Right ventricle myocardium superior (tissue), 1 donor: Measurements from ENCODE around the gene ATP2B1. TPM values are rescaled to one million over a fixed set of nuclear protein-coding genes. Genes with fewer than 3 reads are reported as not detected.

Source experiments
- ATAC-seq: fragments of 200-7000 bp; cut with Tn5 transposase; one replicate; pipeline ENCODE4 v1.9.1; 2020; ENCODE audit warnings: mild to moderate bottlenecking; ENCODE audit not compliant: poor library complexity
- DNase-seq: peaks from one replicate; pipeline ENCODE4 v3.0.0-alpha.2; 2020
- intact Hi-C: fragments of 100-400 bp; cut with DNase I; formaldehyde crosslinking; loops from one replicate; pipeline ENCODE4 v1.11.2; 2022
- total RNA-seq: library from RNA; stranded (reverse); fragmentation: NEBNext Ultra II Directional; extraction: Animal tissue kit (Norgen Biotek cat#: 25700); gene quantifications from one replicate; pipeline ENCODE4 v1.2.1, GENCODE V29; 2021
- donor health status: DM: no; HTN: yes; CAD: no; lungs with severe emphysema.

The ATP2B1 gene
- total RNA-seq, 1 donor from 2014 or later, result 9.8 TPM

GRCh38 chr12:89634508-89634907 is 74.1 kb downstream of the ATP2B1 start:
- DNase-seq (no peak), ATAC-seq (no peak)
- intact Hi-C loops, result no loop called here

GRCh38 chr12:89632778-89633177 is 75.9 kb downstream of the ATP2B1 start:
- DNase-seq (no peak), ATAC-seq (no peak)
- intact Hi-C loops, result no loop called here

GRCh38 chr12:89622115-89622514 is 86.5 kb downstream of the ATP2B1 start:
- ATAC-seq, result no peak
- DNase-seq, result no peak
- intact Hi-C loops, result no loop called here

- ATAC-seq, result no peak
- intact Hi-C loops, result no loop called here
- no peak for DNase-seq
Measured at GRCh38 chr12:89621521-89621920, 87.1 kb downstream of the ATP2B1 start.

- ATAC-seq (no peak), DNase-seq (no peak)
- intact Hi-C loops, result no loop called here
Measured at GRCh38 chr12:89619764-89620163, 88.9 kb downstream of the ATP2B1 start.

GRCh38 chr12:89618113-89618862 is 90.3 kb downstream of the ATP2B1 start:
- no peak for DNase-seq
- ATAC-seq, result no peak
- intact Hi-C loops, result no loop called here

- intact Hi-C loops, result no loop called here
- ATAC-seq (no peak), DNase-seq (no peak)
Measured at GRCh38 chr12:89610366-89610765, 98.3 kb downstream of the ATP2B1 start.

- no peak for ATAC-seq
- intact Hi-C loops, result no loop called here
- DNase-seq, result no peak
Measured at GRCh38 chr12:89603678-89604077, 105.0 kb downstream of the ATP2B1 start.

GRCh38 chr12:89597770-89598169 is 110.9 kb downstream of the ATP2B1 start:
- DNase-seq (no peak), ATAC-seq (no peak)
- intact Hi-C loops, result no loop called here

- ATAC-seq, result no peak
- intact Hi-C loops, result no loop called here
Measured at GRCh38 chr12:89597210-89597609, 111.4 kb downstream of the ATP2B1 start.

GRCh38 chr12:89593873-89594272 is 114.8 kb downstream of the ATP2B1 start:
- ATAC-seq, result no peak
- no peak for DNase-seq
- intact Hi-C loops, result no loop called here

More at GRCh38 chr12:89597210-89597609, 111.4 kb downstream of the ATP2B1 start:
- DNase-seq, result no peak

GRCh38 chr12:89593233-89593632 is 115.4 kb downstream of the ATP2B1 start:
- intact Hi-C loops, result no loop called here
- no peak for ATAC-seq
- no peak for DNase-seq

- DNase-seq (no peak), ATAC-seq (no peak)
- intact Hi-C loops, result no loop called here
Measured at GRCh38 chr12:89589753-89590152, 118.9 kb downstream of the ATP2B1 start.

- ATAC-seq (no peak), DNase-seq (no peak)
- intact Hi-C loops, result no loop called here
Measured at GRCh38 chr12:89578499-89578898, 130.1 kb downstream of the ATP2B1 start.

GRCh38 chr12:89576572-89577220 is 131.9 kb downstream of the ATP2B1 start:
- ATAC-seq (no peak), DNase-seq (no peak)
- intact Hi-C loops, result no loop called here

- DNase-seq (no peak), ATAC-seq (no peak)
- intact Hi-C loops, result no loop called here
Measured at GRCh38 chr12:89575374-89575773, 133.3 kb downstream of the ATP2B1 start.

- ATAC-seq, result no peak
- intact Hi-C loops, result no loop called here
- DNase-seq, result no peak
Measured at GRCh38 chr12:89574736-89575208, 133.9 kb downstream of the ATP2B1 start.

GRCh38 chr12:89573051-89573810 is 135.4 kb downstream of the ATP2B1 start:
- DNase-seq, result no peak
- intact Hi-C loops, result no loop called here
- no peak for ATAC-seq

GRCh38 chr12:89571491-89572195 is 137.0 kb downstream of the ATP2B1 start:
- no peak for ATAC-seq
- intact Hi-C loops, result no loop called here
- DNase-seq, result no peak
